Choroid plexus epithelial cell (primary cell): Measurements from ENCODE around the gene COL4A6.

Source experiments
- DNase-seq: peaks from one replicate; pipeline ENCODE4 v3.0.0-alpha.2; 2010; ENCODE audit warnings: low read depth
- H3K4me3 ChIP-seq: 2 replicates; pipeline ENCODE4 v1.5.1; 2011; ENCODE audit warnings: low read depth, mild to moderate bottlenecking, control low read depth, low read length, moderate library complexity
- TF ChIP-seq, protein P1 (sequence below): conservative IDR thresholded peaks from 2 replicates; pipeline ENCODE4 v1.5.1; 2011; ENCODE audit warnings: low read depth, mild to moderate bottlenecking, control low read depth, inconsistent platforms, low read length, moderate library complexity

Gene COL4A6

DNA sequence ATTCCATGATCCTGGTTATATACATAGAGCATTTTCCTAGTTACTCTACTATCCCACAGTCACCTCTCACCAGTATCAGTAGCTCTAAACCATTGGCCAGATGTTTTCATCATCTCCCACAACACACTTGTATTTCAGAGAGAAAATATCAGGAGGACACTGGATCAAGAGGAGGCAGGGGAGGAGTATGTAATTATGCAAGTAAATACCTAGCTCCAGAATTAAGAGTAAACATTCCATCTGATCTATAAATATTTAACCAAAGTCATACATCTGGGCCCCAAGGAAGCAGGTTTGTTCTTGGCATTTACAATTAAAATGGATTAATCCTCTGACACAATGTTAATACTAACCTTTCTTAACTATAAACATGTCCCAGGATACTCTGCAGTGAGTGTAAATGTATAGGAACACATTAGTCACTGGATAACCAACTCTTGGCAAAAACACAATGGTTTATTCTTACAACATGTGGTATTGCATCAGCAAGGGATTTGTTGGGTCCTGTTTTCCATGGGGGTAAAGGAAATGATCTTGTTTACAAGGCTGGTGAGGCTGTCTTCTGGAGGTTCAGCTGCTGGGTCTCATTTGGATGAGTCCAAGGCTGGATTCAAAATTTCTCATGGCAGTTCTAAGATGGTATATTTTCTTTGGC is 176.5 kb downstream of the COL4A6 start:
- TF ChIP-seq, protein P1, sequence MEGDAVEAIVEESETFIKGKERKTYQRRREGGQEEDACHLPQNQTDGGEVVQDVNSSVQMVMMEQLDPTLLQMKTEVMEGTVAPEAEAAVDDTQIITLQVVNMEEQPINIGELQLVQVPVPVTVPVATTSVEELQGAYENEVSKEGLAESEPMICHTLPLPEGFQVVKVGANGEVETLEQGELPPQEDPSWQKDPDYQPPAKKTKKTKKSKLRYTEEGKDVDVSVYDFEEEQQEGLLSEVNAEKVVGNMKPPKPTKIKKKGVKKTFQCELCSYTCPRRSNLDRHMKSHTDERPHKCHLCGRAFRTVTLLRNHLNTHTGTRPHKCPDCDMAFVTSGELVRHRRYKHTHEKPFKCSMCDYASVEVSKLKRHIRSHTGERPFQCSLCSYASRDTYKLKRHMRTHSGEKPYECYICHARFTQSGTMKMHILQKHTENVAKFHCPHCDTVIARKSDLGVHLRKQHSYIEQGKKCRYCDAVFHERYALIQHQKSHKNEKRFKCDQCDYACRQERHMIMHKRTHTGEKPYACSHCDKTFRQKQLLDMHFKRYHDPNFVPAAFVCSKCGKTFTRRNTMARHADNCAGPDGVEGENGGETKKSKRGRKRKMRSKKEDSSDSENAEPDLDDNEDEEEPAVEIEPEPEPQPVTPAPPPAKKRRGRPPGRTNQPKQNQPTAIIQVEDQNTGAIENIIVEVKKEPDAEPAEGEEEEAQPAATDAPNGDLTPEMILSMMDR = no peak
- peak; percentile 80 for DNase-seq
- no peak overlapping the region for H3K4me3 ChIP-seq

DNA sequence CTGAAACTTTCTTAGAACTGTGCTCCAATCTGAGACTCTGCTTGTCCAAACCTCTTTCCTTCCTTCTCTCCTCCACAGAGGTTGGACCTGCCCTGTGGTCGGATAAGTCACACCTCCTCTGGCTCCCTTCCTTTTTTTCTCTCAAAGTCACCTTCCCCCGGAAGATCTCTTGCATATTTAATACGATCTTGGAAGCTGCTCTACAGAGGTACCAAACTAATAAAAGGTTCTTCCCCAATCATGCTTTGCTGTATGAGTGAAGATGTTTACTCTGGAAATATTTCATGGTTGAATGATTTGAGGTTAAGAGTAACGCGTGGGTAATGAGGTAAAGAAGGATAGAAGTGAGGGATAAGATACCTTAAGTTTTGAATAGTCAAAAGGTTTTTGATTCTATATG is 180.7 kb downstream of the COL4A6 start:
- no peak for DNase-seq
- TF ChIP-seq, protein P1 = no peak
- H3K4me3 ChIP-seq = no peak overlapping the region

DNA sequence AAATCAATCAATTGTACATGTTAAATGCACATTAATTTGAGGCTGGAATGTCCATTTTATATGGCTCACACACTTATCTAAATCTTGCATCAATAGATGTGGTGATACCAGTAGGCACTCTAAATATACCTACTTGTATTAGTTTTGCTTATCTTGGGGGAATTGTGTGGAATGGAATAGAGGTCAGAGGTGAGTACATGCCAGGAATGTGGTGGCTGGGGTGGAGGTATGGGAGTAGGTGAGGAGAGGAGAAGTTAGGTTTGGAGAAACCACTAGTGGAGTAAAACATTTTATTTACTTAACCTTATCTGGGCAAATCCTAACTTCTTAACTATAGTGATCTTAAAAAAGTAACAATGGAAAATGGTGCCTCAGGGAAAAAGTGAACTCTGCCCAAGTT is 183.6 kb downstream of the COL4A6 start:
- no peak overlapping the region for H3K4me3 ChIP-seq
- no peak for DNase-seq
- TF ChIP-seq, protein P1 = no peak

DNA sequence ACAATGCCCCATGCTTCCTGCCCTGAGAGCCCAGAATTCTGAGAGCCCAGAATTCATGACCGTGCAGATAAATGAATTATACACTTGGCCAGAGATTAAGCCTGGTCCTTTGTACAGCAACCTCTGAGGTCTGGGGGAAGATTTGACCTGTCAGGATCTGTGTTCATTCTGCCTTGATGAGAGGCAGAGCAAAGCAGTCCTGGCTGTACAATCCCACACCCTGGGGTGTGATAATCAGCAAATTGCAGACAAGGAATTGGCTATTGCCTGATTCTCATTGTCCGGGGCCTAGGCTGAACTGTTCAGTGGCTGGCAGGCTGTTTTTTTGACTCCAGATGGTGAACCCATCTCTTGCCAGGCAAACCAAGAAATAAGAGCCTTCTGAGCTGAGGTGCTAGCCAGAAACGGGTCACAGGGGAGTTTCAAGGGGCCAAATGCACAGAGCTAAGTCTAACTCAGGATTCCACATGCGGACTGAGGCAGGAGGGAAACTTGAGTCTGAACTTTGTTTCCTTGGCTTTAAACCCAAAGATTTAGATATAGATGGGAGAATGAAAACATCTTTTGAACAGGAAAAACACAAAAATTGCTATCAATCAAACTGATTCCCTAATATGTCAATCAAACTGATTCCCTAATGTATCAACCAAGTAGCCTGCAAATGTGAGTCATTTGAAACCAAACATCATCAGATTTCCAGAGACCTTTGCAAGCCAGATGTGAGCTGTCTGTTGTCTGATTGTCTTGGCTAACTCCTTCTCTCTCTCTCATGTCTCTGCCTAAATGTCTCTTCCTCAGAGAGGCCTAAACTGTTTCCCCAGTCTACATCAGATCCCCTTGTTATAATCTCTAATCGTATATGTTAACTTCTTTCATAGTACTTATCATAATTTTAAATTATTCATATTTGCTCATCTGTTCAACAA is 187.3 kb downstream of the COL4A6 start:
- H3K4me3 ChIP-seq = no peak overlapping the region

DNA sequence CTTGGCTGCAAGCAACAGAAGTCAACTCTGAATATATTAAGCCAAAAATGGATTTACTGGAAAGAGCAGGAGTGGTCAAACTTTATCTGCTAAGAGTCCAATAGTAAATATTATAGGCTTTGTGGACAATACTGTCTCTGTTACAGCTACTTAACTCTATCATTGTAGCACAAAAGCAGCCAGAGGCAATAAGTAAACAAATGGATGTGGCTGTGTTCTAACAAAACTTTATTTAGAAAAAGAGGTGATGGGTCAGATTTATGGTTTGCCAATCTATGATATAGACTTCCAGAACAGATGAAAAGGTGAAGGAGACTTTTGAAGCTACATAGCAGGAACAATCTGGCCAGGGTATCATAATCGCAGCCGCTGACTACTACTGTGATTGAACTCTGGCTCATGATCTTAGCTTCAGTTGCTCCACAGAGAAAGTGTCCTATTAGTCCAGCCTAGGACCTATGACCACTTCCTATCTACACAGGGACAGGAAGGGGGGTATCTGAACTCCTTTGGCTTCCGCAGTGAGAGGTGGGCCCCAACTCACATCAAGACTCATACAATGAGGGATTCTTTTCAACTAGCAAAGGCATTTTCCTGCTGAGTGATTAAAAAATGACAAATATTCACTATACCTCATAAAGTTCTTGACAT is 191.8 kb downstream of the COL4A6 start:
- TF ChIP-seq, protein P1 = no peak
- no peak overlapping the region for H3K4me3 ChIP-seq
- no peak for DNase-seq

More for the DNA sequence above, 187.3 kb downstream of the COL4A6 start:
- TF ChIP-seq, protein P1 = no peak
- DNase-seq = no peak

DNA sequence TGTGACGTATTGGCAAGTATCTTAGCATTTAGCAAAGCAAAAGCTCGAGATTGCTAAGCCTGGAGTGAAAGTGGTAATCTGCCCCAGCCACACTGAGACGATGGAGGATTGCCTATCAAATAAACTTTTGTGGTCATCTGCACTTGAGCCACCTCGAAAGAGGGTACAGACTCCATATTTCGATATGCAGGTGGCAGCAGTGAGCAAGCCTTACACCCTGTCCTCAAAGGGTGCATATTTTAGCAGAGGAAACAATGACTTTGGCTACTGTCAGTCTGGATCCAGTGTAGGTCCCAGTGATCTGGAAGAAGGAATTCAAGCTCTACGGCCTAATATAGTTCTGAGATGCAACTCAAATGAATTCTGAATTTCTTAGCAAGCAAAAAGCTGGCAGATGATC is 192.8 kb downstream of the COL4A6 start:
- no peak overlapping the region for H3K4me3 ChIP-seq
- DNase-seq = no peak
- TF ChIP-seq, protein P1 = peak; percentile 11
